GM18909 (cell line): ENCODE data around the gene EXOSC5.
"Not testable (repeated sequence)": the region's sequence is repeated elsewhere in the genome, so short reads cannot be mapped to it uniquely, and the experiment has no call there.

Source experiments
- ATAC-seq: cut with Tn5 transposase; IDR thresholded peaks from one replicate; pipeline ENCODE4 v1.9.1; 2021; ENCODE audit warnings: mild to moderate bottlenecking; ENCODE audit not compliant: unreplicated experiment, poor library complexity

The EXOSC5 gene

DNA sequence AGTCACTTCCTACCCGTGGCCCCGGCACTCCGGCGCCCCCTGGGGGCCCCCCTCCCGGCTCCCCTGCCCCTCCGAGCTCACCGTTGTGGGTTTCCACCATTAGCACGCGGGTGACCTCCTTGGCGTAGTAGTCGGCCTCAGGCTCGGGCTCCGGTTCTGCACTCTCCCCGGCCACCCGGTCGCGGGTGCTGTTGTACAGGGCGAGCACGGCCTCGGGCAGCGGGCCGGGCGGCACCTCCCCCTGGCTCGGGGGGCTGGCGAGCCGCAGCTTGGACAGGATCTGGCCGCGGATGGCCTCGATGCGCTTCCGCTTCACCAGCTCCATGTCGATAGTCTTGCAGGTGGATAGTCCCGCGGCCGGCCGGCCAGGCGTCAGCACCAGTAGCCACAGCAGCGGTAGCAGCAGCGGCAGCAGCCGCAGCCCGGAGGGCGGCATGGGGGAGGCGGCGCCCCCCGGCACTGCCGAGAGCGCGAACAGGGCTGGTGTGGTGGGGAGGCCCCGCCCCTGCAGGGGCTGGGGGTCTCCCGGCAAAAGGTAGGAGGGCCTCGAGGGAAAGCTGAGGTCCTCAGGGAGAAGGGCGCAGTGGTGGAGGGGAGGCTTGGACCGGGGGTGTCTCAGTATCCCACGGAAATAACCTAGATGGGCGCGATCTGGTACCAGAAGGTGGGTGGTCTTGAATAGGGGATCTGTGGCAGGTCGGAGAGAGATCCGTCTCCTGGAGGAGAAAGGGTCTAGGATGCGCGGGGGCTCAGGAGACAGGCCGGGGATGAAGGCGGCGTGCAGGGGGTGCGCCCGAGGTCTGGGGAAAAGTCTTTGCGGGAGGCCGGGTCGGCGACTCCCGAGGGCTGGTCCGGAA, 44.3 kb downstream of the EXOSC5 start:
- ATAC-seq: no peak

DNA sequence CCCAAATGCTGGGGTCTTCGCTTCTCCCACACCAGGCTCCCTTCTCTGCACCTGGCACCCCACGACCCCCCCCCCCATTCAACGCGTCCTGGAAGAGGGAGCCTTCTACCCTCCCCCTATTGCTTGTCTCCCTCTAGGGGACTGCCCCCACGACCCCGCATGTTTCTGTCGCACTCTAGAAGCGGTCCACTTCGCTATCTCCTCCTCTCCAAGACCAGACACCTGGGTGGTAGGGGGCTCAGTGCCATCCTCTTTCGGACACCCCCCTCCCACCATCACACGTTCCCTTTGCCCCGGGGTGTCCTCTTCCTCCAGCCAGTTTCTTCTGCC, 44.9 kb downstream of the EXOSC5 start:
- ATAC-seq: no peak

DNA sequence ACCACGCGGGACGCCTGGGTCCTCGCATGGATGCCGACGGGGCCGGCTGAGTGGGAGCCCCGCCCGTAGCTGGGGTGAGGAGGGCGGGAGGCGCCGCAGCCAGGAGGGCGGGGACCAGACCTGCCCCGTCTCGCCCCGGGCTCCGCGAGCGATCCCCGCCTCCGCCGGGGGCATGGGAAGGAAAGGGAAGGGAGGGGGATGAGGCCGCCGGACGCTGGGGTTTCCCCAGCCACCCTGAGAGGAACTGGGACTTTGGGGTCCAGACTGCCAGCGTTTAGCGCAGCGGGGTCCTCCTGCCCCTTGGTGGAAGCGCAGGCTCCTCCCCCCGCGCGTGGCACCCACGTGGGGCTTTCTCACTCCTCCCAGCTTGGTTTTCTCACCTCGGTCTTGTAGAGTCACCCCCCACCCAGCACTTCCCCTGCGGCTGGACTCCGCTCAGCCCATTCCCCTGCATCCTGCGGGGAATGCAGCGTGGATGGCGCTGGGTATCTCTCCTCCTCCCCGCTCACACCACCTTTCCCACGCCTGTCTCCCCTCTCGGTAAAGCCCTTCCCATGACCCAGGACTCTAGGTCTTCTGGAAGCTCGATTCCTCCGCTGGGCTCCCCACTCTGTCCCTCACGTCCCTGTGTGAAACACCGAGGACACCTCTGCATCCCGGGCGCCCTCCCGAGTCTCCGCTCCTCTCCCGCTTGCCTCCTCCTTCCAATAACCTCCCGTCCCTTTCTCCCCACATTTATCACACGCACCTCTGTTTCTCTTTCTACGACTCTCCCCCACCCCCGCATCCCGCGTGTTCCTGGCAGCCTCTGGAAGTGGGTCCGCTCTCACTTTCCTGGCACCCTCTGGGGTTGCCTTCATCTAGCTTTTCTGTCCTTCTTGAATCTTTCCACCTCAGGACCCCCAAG, 45.6 kb downstream of the EXOSC5 start:
- ATAC-seq: peak; percentile 40

DNA sequence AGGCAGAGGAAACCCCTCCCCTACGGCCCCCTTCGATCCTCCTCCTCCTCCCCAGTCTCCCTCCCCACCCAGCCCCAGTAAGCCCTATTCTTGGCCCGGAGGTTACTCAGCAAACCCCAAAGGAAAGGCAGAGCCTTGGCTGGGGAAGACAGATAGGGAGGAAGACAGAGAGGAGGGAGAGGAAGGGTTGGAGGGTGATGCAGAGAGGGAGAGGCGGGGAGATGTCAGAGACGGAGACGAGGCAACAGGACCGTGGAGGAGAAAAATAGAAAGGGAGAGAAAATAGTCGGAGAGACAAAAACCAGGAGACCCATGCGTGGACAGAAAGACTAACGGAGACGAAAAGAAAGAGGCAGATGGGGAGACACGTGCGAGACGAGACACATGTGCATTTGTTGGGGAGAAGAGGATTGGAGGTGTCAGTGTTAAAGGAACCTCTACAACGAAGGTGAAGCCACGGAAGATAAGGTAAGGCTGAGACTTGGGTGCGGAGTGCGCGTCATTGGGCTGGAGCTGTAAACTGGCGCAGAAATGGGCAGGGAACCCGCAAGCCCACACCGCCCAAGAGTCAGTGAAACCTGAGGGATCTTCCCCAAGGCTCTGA, 46.3 kb downstream of the EXOSC5 start:
- ATAC-seq: peak; percentile 0

DNA sequence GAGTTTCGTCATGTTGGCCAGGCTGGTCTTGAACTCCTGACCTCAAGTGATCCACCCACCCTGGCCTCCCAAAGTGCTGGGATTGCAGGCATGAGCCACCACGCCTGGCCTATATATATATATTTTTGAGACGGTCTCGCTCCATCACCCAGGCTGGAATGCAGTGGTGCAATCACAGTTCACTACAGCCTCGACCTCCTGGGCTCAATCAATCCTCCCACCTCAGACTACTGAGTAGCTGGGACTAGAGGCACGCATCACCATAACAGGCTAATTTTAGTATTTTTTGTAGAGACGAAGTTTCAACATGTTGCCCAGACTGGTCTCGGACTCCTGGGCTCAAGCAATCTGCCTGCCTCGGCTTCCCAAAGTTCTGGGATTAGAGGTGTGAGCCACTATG, 50.2 kb downstream of the EXOSC5 start:
- ATAC-seq: not testable (repeated sequence)

DNA sequence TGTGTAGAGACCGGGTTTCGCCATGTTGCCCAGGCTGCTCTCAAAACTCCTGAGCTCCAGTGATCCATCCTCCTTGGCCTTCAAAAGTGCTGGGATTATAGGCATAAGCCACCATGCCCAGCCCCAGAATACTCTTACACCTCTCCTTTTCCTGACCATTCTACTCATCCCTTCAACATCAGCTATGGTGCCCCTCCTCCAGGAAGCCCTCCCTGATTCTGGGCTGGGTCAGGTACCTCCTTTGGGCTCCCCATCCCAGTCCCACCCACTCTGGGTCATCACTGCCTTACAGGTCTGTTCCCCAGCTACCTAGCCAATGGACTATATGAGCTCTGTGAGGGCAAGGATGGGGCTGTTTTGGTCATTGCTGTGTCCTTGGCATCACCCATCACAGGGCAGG, 53.0 kb downstream of the EXOSC5 start:
- no peak for ATAC-seq

DNA sequence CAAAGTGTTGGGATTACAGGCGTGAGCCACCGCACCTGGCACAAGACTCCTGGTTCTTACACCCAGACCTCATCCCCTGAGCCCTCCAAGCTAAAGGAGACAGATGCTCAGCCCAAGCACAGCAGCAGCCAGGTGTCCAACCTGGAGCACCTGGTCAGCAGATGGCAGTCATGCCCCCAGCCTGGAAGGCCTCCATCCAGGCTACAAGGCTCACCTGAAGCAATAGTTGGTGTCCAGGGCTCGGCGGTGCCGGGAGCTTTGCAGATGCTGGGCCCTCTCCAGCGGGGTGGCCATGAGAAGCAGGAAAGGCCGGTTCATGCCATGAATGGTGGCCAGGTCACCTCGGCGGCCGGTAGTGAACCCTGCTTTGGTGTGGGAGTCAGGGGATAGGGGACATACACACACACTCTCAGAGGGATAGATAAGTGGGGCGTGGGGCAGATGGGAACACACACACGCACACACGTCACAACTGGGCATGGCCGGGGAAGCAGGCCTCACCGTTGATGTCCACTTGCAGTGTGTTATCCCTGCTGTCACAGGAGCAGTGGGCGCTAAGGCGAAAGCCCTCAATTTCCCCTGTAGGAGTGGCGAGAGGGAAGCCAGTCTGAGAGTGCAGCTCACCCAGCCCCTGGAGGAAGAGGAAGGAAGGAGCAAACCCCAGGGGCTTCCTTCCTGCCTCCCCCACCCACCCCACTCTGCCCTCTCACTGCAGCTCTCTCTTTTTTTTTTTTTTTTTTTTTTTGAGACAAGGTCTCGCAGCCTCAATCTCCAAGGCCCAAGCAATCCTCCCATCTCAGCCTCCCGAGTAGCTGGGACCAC, 55.3 kb downstream of the EXOSC5 start:
- ATAC-seq: no peak

DNA sequence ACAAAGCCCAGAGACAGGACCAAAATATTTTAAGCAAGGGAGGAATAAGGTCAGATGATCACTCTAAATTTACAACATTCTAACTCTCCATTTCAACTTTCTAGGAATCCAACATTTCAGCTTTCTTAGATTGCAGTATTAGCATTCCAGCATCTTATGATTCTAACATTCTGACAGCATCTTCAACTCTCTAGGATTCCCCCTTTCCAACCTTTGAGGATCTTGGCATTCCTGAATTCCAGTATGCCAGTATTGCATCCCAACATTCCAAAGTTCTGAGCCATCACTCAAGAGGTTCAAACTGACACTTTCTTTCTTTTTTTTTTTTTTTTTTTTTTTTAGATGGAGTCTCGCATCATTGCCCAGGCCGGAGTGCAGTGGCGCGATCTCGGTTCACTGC, 57.2 kb downstream of the EXOSC5 start:
- ATAC-seq: no peak
